ENCODE data around the gene CHID1.

CHID1 gene

DNA sequence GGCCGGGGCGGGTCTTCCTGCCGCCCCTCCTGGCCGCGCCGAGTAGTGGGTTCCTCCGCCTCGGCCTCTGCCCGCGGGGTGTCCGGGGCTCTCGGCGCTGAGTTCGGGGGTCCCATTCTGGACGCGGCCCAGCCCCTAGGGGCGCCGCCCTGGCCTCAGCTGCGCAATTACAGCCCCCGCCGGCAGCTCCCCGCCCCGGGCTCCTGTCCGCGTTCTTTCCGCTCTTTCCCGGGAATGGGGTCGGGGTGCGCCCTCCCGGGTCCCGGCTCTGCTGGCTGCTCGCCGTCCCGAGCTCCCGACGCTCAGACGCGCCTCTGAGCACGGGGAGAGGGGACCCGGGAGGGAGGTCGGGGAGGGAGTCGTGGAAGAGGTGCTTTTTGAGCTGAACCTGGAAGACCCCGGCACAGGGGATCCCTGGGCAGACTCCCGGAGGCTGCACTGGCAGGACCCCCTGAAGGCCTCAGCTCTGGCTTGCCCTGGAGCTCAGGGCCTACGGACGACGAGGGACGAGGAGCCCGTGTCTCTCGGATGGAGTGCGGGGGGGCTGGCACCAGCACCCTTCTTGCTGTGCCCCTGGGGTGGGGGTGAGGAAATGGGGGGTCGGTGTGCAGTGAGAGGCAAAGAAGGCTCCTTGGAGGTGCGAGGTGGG is 67.4 kb downstream of the CHID1 start:
- peak overlapping the region; percentile 98 for H3K4me3 ChIP-seq (ENCODE audit: low read length)
- no peaks in the 10 kb centered on the region for H3K9me3 ChIP-seq (ENCODE audit: control insufficient read depth, low read length)
- H3K27me3 ChIP-seq (replicated peaks; ENCODE audit: control insufficient read depth, insufficient read depth, low read length) = no peaks in the 10 kb centered on the region
- H3K36me3 ChIP-seq (ENCODE audit: control insufficient read depth, insufficient read depth, low read length, severe bottlenecking) = peaks cover 27% of the 10 kb centered on the region
- peak overlapping the region; percentile 99 for H3K9ac ChIP-seq (ENCODE audit: low read length)
- DNase-seq (ENCODE audit: low read depth) = peak; percentile 54
- H3K4me1 ChIP-seq (ENCODE audit: control insufficient read depth, insufficient read depth, low read length) = peaks cover 62% of the 10 kb centered on the region

DNA sequence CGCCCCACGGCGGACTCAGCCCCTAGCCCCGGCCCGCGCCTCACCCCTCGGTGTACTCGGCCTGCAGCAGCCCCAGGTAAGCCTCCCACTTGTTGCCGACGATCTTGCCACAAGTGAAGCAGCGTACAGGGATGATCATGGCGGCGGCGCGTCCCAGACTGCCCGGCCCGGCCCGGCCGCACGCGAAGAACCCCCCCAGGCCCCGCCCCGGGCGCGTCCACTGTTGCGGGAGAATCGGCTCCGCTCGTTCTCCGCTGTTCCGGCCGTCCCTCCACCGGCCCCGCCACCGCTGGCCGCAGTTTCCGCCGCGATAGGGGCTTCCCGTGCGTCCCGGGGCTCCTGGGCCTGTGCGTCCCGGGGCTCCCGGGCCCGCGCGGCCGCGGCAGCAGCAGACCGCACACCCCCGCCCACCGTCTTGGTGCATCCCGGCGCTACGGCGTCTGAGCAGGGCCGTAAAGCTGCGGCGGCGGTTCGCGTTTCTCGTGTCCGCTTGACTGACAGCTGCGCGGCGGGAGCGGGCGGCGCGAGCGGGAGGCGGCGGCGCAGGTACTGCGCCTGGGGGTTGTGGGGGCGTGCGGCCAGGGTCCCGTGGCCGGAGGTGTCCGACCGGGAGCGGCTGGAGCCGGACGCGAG is 68.1 kb downstream of the CHID1 start, which contains the start of the genes POLR2L and TSPAN4:
POLR2L (minus strand) TSS at position 160 of the 633 bp plus-strand sequence; CDS start at position 139, 21 bp downstream.
TSPAN4 (plus strand) TSS at position 483 of the 633 bp plus-strand sequence. CDS start 7,453 bp downstream, outside the sequence.
- DNase-seq (ENCODE audit: low read depth) = peak; percentile 95

DNA sequence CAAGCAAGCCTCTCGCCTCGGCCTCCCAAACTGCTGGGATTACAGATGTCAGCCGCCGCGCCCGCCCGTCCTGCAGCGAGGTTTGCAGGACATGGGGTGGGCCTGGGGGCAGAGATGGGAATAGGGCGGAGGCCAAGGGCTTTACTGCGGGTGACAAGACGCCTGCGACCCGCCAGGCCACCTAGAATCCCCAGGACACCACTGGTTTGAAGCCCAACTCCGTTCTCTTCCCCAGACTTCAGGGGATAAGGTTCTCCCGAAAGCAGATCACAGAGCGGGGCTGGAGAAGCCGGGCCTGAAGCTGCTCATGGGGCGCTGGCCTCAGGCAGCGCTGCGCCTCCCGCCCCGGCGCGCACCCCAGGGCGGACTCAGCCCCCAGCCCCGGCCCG is 68.6 kb downstream of the CHID1 start:
- H3K4me3 ChIP-seq (ENCODE audit: low read length) = peak overlapping the region; percentile 98
- H3K4me1 ChIP-seq (ENCODE audit: control insufficient read depth, insufficient read depth, low read length) = peaks cover 57% of the 10 kb centered on the region
- H3K36me3 ChIP-seq (ENCODE audit: control insufficient read depth, insufficient read depth, low read length, severe bottlenecking) = peaks cover 39% of the 10 kb centered on the region
- peak overlapping the region; percentile 99 for H3K9ac ChIP-seq (ENCODE audit: low read length)
- no peaks in the 10 kb centered on the region for H3K9me3 ChIP-seq (ENCODE audit: control insufficient read depth, low read length)
- DNase-seq (ENCODE audit: low read depth) = peak; percentile 23
- no peaks in the 10 kb centered on the region for H3K27me3 ChIP-seq (replicated peaks; ENCODE audit: control insufficient read depth, insufficient read depth, low read length)

More for the DNA sequence above, 68.1 kb downstream of the CHID1 start, which contains the start of the genes POLR2L and TSPAN4:
- peaks cover 59% of the 10 kb centered on the region for H3K4me1 ChIP-seq (ENCODE audit: control insufficient read depth, insufficient read depth, low read length)
- H3K9ac ChIP-seq (ENCODE audit: low read length) = peak within 1 kb of the TSS; percentile 99
- H3K9me3 ChIP-seq (ENCODE audit: control insufficient read depth, low read length) = no peaks in the 10 kb centered on the region
- H3K27me3 ChIP-seq (replicated peaks; ENCODE audit: control insufficient read depth, insufficient read depth, low read length) = no peaks in the 10 kb centered on the region
- H3K36me3 ChIP-seq (ENCODE audit: control insufficient read depth, insufficient read depth, low read length, severe bottlenecking) = peaks cover 34% of the 10 kb centered on the region
- peak within 1 kb of the TSS; percentile 98 for H3K4me3 ChIP-seq (ENCODE audit: low read length)

DNA sequence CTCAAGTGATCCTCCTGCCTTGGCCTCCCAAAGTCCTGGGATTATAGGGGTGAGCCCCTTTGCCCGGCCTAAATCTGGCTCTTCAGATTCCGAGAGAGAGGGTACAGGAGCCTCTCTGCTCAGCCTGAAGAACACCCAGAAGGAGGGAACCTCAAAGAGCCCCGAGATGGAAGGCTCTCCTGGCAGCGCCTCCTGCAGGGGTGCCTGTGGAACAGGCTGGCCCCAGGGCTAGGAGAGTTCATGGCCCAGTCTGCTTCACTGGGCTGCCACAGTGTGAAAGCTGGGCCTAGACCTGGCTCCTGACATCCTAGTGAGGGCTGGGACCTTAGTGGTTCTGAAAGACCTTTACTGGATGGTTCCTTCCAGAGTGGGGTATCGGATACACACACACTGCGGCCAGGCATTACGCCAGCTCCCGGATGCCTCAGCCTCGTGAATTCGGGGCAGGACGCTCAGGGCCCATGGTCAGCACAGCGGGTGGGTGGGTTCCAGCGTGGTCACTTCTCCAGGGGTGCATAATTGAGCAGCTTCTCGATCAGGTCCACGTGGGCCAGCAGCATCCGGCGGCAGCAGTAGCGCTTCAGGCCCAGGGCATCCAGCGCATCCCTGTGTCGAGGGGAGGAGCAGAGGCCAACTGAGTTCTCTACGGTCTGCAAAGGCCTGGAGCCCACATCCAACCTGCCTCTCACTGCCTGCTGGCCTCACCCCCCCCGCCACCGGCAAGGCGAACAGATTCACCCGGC is 70.6 kb downstream of the CHID1 start:
- peaks cover 48% of the 10 kb centered on the region for H3K36me3 ChIP-seq (ENCODE audit: control insufficient read depth, insufficient read depth, low read length, severe bottlenecking)
- peak overlapping the region; percentile 99 for H3K9ac ChIP-seq (ENCODE audit: low read length)
- peak overlapping the region; percentile 98 for H3K4me3 ChIP-seq (ENCODE audit: low read length)
- no peaks in the 10 kb centered on the region for H3K27me3 ChIP-seq (replicated peaks; ENCODE audit: control insufficient read depth, insufficient read depth, low read length)
- H3K4me1 ChIP-seq (ENCODE audit: control insufficient read depth, insufficient read depth, low read length) = peaks cover 41% of the 10 kb centered on the region
- H3K9me3 ChIP-seq (ENCODE audit: control insufficient read depth, low read length) = no peaks in the 10 kb centered on the region
- DNase-seq (ENCODE audit: low read depth) = peak; percentile 34

DNA sequence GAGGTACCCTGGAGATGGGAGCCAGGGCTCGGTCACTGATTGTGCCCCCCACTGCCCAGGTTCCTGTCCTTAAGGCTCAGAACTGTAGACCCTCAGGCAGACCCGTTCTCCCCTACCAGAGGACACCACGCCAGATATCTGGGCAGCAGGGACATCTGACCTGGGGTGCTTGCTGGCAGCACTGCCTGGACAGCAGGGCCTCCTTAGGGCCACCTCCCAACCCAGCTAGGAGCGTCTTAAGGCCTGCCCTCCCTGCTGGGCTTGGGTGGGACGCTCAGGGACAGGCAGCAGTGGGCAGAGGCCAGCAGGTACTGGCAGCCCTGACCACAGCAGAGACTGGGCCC is 71.4 kb downstream of the CHID1 start:
- H3K36me3 ChIP-seq (ENCODE audit: control insufficient read depth, insufficient read depth, low read length, severe bottlenecking) = peaks cover 48% of the 10 kb centered on the region
- H3K9ac ChIP-seq (ENCODE audit: low read length) = peak overlapping the region; percentile 99
- no peaks in the 10 kb centered on the region for H3K9me3 ChIP-seq (ENCODE audit: control insufficient read depth, low read length)
- H3K4me3 ChIP-seq (ENCODE audit: low read length) = no peak overlapping the region
- H3K27me3 ChIP-seq (replicated peaks; ENCODE audit: control insufficient read depth, insufficient read depth, low read length) = no peaks in the 10 kb centered on the region
- DNase-seq (ENCODE audit: low read depth) = no peak
- H3K4me1 ChIP-seq (ENCODE audit: control insufficient read depth, insufficient read depth, low read length) = peaks cover 45% of the 10 kb centered on the region

DNA sequence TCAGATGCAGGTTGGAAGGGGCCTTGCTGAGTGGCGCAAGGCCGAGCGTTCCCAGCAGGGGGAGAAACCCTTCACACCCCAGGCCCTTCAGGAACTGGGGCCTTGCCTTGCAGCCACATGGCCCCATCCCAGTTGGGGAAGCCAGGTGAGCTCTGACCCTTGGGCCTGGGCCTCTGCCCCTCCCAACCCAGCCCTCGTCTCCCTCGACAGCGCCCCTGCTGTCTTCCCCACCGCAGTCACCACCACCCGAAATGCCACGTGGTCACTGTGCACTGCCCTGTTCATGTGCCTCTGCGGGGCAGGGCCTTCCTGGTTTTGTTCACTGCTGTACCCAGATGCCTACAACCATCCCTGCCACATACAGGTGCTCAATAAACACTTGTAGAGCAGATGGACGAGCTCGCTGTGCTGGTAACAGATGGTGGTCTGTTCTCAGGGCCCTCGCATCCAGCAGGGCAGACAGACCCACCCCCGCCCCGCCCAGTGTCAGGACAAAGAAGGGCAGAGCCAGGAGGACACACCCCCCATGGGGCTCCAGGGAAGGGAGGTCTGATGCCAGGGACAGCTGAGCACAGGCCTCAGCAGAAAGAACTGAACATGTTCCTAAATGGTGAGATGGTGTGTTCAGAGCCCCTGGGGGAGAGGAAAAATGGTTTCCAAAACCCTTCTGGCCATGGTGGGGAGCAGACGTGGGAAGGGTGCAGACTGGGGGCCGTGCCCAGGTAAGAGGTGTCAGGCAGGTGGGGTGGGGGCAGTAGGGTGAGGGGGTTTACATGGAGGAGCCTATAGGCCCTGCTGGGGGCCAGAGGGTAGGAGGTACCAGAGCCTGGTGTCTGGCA is 72.0 kb downstream of the CHID1 start:
- Histone ChIP-seq H3K27me3 (replicated peaks; ENCODE audit: control insufficient read depth, insufficient read depth, low read length) (no peaks in the 10 kb centered on the region), H3K36me3 (ENCODE audit: control insufficient read depth, insufficient read depth, low read length, severe bottlenecking) (peaks cover 48% of the 10 kb centered on the region), H3K9ac (ENCODE audit: low read length) (peak overlapping the region; percentile 99), H3K9me3 (ENCODE audit: control insufficient read depth, low read length) (no peaks in the 10 kb centered on the region), H3K4me1 (ENCODE audit: control insufficient read depth, insufficient read depth, low read length) (peaks cover 43% of the 10 kb centered on the region), H3K4me3 (ENCODE audit: low read length) (no peak overlapping the region)
- peak; percentile 38 for DNase-seq (ENCODE audit: low read depth)

DNA sequence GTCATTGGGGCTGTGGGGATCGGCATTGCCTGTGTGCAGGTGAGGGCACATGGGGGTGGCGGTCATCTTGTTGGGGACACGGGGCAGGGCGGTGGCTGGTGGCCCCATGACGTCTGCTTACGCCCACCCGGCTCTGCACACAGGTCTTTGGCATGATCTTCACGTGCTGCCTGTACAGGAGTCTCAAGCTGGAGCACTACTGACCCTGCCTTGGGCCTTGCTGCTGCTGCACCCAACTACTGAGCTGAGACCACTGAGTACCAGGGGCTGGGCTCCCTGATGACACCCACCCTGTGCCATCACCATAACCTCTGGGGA is 72.7 kb downstream of the CHID1 start:
- no peak overlapping the region for H3K4me3 ChIP-seq (ENCODE audit: low read length)
- H3K36me3 ChIP-seq (ENCODE audit: control insufficient read depth, insufficient read depth, low read length, severe bottlenecking) = peaks cover 48% of the 10 kb centered on the region

DNA sequence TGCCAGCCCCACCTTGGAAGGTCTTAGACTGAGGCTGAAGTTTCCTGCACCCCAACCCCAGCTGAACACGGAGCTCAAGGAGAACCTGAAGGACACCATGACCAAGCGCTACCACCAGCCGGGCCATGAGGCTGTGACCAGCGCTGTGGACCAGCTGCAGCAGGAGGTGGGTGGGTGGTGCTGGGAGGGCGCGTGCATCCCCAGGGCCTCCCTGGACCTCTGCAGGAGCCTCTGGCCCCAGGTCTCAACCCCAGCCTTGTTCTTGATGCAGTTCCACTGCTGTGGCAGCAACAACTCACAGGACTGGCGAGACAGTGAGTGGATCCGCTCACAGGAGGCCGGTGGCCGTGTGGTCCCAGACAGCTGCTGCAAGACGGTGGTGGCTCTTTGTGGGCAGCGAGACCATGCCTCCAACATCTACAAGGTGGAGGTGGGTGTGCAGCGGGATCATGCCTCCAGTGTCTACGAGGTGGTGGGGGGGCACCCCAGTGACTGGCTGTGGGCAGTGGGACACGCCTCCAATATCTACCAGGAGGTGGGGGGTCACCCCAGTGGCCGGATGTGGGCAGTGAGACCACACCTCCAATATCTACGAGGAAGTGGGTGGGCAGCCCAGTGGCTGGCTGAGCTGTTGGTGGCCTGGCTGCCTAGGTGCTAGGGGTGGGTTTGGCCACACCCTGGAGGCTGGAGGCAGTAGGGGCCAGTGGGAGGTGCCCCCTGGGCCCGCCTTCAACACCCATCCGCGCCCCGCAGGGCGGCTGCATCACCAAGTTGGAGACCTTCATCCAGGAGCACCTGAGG is 73.2 kb downstream of the CHID1 start:
- no peak overlapping the region for H3K4me3 ChIP-seq (ENCODE audit: low read length)

More for the DNA sequence above, 72.7 kb downstream of the CHID1 start:
- Histone ChIP-seq H3K9me3 (ENCODE audit: control insufficient read depth, low read length) (no peaks in the 10 kb centered on the region), H3K27me3 (replicated peaks; ENCODE audit: control insufficient read depth, insufficient read depth, low read length) (no peaks in the 10 kb centered on the region), H3K4me1 (ENCODE audit: control insufficient read depth, insufficient read depth, low read length) (peaks cover 43% of the 10 kb centered on the region), H3K9ac (ENCODE audit: low read length) (no peak overlapping the region)
- DNase-seq (ENCODE audit: low read depth) = no peak

DNA sequence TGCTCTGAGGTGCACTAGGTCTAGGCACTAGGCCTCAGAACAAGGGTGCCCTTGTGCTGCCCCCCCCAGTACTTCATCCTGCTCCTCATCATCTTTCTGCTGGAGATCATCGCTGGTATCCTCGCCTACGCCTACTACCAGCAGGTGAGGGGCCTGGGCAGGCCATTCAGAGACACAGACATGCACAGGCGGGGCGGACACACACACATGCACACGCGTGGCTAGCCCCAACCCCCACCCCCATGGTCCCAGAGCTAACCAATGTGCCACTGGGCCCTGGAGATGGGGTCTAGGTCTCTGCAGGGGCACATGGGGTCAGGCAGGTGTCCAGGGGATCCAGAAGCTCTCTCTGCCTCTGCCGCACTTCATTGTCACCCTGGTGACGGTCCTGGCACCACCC is 73.9 kb downstream of the CHID1 start:
- H3K36me3 ChIP-seq (ENCODE audit: control insufficient read depth, insufficient read depth, low read length, severe bottlenecking) = peaks cover 48% of the 10 kb centered on the region
- peak overlapping the region; percentile 25 for H3K9ac ChIP-seq (ENCODE audit: low read length)
- peaks cover 52% of the 10 kb centered on the region for H3K4me1 ChIP-seq (ENCODE audit: control insufficient read depth, insufficient read depth, low read length)
- no peak overlapping the region for H3K4me3 ChIP-seq (ENCODE audit: low read length)
- H3K27me3 ChIP-seq (replicated peaks; ENCODE audit: control insufficient read depth, insufficient read depth, low read length) = no peaks in the 10 kb centered on the region
- H3K9me3 ChIP-seq (ENCODE audit: control insufficient read depth, low read length) = no peaks in the 10 kb centered on the region
- no peak for DNase-seq (ENCODE audit: low read depth)

More for the DNA sequence above, 73.2 kb downstream of the CHID1 start:
- Histone ChIP-seq H3K27me3 (replicated peaks; ENCODE audit: control insufficient read depth, insufficient read depth, low read length) (no peaks in the 10 kb centered on the region), H3K4me1 (ENCODE audit: control insufficient read depth, insufficient read depth, low read length) (peaks cover 45% of the 10 kb centered on the region), H3K9me3 (ENCODE audit: control insufficient read depth, low read length) (no peaks in the 10 kb centered on the region), H3K9ac (ENCODE audit: low read length) (peak overlapping the region; percentile 36), H3K36me3 (ENCODE audit: control insufficient read depth, insufficient read depth, low read length, severe bottlenecking) (peaks cover 48% of the 10 kb centered on the region)
- DNase-seq (ENCODE audit: low read depth) = no peak

DNA sequence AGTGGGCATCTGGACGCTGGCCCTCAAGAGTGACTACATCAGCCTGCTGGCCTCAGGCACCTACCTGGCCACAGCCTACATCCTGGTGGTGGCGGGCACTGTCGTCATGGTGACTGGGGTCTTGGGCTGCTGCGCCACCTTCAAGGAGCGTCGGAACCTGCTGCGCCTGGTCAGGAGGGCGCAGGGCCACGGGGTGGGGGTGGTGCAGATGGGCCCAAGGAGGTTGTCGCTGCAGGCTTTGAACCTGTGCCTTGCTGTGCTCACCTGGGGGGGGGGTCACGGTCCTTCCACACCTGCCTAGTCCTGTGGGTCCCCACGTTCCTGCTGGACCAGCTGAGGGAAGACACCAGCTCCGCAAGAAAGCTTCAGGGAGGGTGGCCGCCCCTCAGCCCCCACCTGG is 74.3 kb downstream of the CHID1 start:
- Histone ChIP-seq H3K9me3 (ENCODE audit: control insufficient read depth, low read length) (no peaks in the 10 kb centered on the region), H3K36me3 (ENCODE audit: control insufficient read depth, insufficient read depth, low read length, severe bottlenecking) (peaks cover 48% of the 10 kb centered on the region), H3K4me1 (ENCODE audit: control insufficient read depth, insufficient read depth, low read length) (peaks cover 53% of the 10 kb centered on the region), H3K27me3 (replicated peaks; ENCODE audit: control insufficient read depth, insufficient read depth, low read length) (no peaks in the 10 kb centered on the region), H3K9ac (ENCODE audit: low read length) (no peak overlapping the region), H3K4me3 (ENCODE audit: low read length) (no peak overlapping the region)
- no peak for DNase-seq (ENCODE audit: low read depth)
